Measurements from ENCODE around the gene NMT2.

DNA sequence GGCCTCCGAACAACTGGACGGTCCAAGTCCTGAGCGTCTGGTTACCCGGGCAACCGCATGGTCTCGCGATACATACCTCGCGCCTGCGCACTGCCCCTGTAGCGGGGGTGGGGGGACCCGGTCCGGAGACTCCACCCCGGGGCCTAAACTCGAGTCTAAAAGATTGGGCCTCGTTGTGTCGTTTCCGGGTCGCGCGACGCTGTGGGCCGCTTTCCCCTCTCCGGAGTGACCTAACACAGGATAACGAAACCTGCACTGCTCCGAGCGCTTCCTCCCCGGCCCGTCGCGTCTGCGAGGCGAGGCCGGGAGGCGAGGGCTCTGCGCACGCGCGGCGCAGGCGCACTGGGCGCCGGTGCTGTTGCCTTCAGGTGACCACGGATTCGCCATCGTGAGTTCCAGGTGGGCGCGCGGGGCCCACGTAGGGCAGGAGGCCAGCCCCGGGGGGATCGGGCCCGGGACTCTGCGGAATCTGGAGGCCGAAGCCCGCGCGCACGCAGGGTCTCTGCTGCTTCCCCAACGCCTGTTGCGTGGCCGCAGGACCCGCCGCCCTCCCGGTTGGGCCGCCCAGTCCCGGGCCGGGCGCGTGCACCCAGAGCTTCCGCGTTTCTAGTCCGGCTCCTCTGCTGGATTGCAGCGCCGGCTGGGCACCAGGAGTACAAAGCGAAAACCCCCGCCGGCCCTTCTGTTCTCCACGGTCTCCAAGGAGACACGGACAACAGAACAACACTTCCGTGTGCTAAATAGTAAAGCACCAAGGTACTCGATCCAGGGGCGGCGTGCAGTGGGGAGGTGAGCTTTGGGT is 71.3 kb downstream of the NMT2 start, which contains the start of gene RPP38:
- TF ChIP-seq, protein P1, sequence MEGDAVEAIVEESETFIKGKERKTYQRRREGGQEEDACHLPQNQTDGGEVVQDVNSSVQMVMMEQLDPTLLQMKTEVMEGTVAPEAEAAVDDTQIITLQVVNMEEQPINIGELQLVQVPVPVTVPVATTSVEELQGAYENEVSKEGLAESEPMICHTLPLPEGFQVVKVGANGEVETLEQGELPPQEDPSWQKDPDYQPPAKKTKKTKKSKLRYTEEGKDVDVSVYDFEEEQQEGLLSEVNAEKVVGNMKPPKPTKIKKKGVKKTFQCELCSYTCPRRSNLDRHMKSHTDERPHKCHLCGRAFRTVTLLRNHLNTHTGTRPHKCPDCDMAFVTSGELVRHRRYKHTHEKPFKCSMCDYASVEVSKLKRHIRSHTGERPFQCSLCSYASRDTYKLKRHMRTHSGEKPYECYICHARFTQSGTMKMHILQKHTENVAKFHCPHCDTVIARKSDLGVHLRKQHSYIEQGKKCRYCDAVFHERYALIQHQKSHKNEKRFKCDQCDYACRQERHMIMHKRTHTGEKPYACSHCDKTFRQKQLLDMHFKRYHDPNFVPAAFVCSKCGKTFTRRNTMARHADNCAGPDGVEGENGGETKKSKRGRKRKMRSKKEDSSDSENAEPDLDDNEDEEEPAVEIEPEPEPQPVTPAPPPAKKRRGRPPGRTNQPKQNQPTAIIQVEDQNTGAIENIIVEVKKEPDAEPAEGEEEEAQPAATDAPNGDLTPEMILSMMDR (IDR thresholded peaks at IDR 0.05; ENCODE audit: low read length), result no peak
- TF ChIP-seq EZH2phosphoT487 (IDR thresholded peaks at IDR 0.05; ENCODE audit: low read length) (no peak), EZH2 (optimal IDR thresholded peaks at IDR 0.05; ENCODE audit: low read depth, low read length) (no peak)

All from MM.1S (cell line).